OCI-LY7 (cell line): Measurements from ENCODE around the gene WDR86. TPM values are rescaled to one million over a fixed set of nuclear protein-coding genes. Genes with fewer than 3 reads are reported as not detected.

ENCODE experiments used
- BruUV-seq: library from RNA; stranded (reverse); fragments of 400-500 nt; replicated peaks from 2 replicates; lab custom pipeline; 2021; lab: Mats Ljungman, UMichigan
- CTCF ChIA-PET: fragments of 300-600 bp; sonication (Branson Sonifier 250); formaldehyde crosslinking; loops from one replicate; lab custom pipeline; 2022; ENCODE audit warnings: antibody characterized with exemption; ENCODE audit not compliant: unreplicated experiment; lab: Charles Lee
- POLR2A ChIA-PET: fragments of 300-600 bp; sonication (Branson Sonifier 250); formaldehyde crosslinking; loops from one replicate; lab custom pipeline; 2022; ENCODE audit warnings: antibody characterized with exemption; lab: Charles Lee
- DNase-seq: peaks from one replicate; pipeline ENCODE4 v3.0.0-alpha.2; 2015; ENCODE audit warnings: low spot score
- H2AFZ ChIP-seq: fragments of 200-600 bp; sonication (generic), shearing (Covaris generic); 2 replicates; pipeline ENCODE4 v1.6.1; 2014; ENCODE audit warnings: mild to moderate bottlenecking, antibody characterized with exemption, low read length, moderate library complexity
- H3K27ac ChIP-seq: fragments of 200-600 bp; sonication (generic); 2 replicates; pipeline ENCODE4 v1.5.1; 2014; ENCODE audit warnings: mixed run types, low read depth, mild to moderate bottlenecking, moderate library complexity, low read length, inconsistent platforms; ENCODE audit not compliant: poor library complexity, severe bottlenecking
- H3K36me3 ChIP-seq: fragments of 200-600 bp; sonication (generic); 2 replicates; pipeline ENCODE4 v1.6.1; 2014; ENCODE audit warnings: mild to moderate bottlenecking, antibody characterized with exemption, low read length, moderate library complexity, mixed read lengths; ENCODE audit not compliant: insufficient read depth
- H3K4me1 ChIP-seq: fragments of 200-600 bp; sonication (generic); 2 replicates; pipeline ENCODE4 v1.5.1; 2014; ENCODE audit warnings: mild to moderate bottlenecking, low read length; ENCODE audit not compliant: insufficient read depth, poor library complexity, severe bottlenecking
- H3K4me2 ChIP-seq: fragments of 200-600 bp; sonication (generic); 2 replicates; pipeline ENCODE4 v1.6.1; 2014; ENCODE audit warnings: mild to moderate bottlenecking, low read length
- H3K4me3 ChIP-seq: fragments of 200-600 bp; sonication (generic); 2 replicates; pipeline ENCODE4 v1.5.1; 2014; ENCODE audit warnings: mild to moderate bottlenecking, low read depth, low read length; ENCODE audit not compliant: poor library complexity, severe bottlenecking
- H3K79me2 ChIP-seq: fragments of 200-600 bp; sonication (generic); 2 replicates; pipeline ENCODE4 v1.6.1; 2016; ENCODE audit warnings: low read depth, mild to moderate bottlenecking, low read length, moderate library complexity, mixed read lengths; ENCODE audit not compliant: insufficient read depth
- H3K9me2 ChIP-seq: fragments of 200-600 bp; sonication (generic); 2 replicates; pipeline ENCODE4 v1.6.1; 2016; ENCODE audit warnings: mild to moderate bottlenecking, low read length, mixed read lengths; ENCODE audit not compliant: insufficient read depth
- H3K9me3 ChIP-seq: fragments of 200-600 bp; sonication (generic); 2 replicates; pipeline ENCODE4 v1.6.1; 2014; ENCODE audit warnings: mild to moderate bottlenecking, mixed run types, low read length, mixed read lengths
- H4K20me1 ChIP-seq: fragments of 200-600 bp; sonication (generic); 2 replicates; pipeline ENCODE4 v1.6.1; 2014; ENCODE audit warnings: mild to moderate bottlenecking, antibody characterized with exemption, low read length, moderate library complexity, mixed read lengths; ENCODE audit not compliant: insufficient read depth
- CTCF ChIP-seq: fragments of 200-600 bp; sonication (generic); conservative IDR thresholded peaks from 2 replicates; pipeline ENCODE4 v1.5.1; 2014; ENCODE audit warnings: mild to moderate bottlenecking, antibody characterized with exemption, low read length, moderate library complexity, mixed read lengths
- EZH2phosphoT487 ChIP-seq: fragments of 200-600 bp; sonication (generic); IDR thresholded peaks from 2 replicates; pipeline ENCODE4 v1.6.1; 2018; ENCODE audit warnings: low read depth, borderline replicate concordance, mild to moderate bottlenecking, mixed run types, antibody characterized with exemption, low read length, moderate library complexity, mixed read lengths
- intact Hi-C: fragments of 100-400 bp; cut with micrococcal nuclease; formaldehyde crosslinking; loops from one replicate; pipeline ENCODE4 v1.10.0; 2022; ENCODE audit not compliant: unreplicated experiment
- total RNA-seq, 2 experiments: library from RNA; depleted of rRNA in 1 of 2; stranded (reverse); fragments of >200 nt in 1 of 2; shearing (Covaris generic) in 1 of 2; gene quantifications; 2 replicates each; pipeline ENCODE4 v1.2.3, GENCODE V29; 2014 to 2022

Gene WDR86
- total RNA-seq, 2 experiments from 2014 or later = 0.44 to 0.51 TPM

GRCh38 chr7:151423936-151424335 is 14.1 kb upstream of the WDR86 start:
- CTCF ChIA-PET = no interaction called here
- Histone ChIP-seq H3K36me3 (no peaks in the 10 kb centered on the region), H3K4me1 (no peaks in the 10 kb centered on the region), H3K9me2 (no peaks in the 10 kb centered on the region), H3K4me2 (no peak overlapping the region), H3K4me3 (no peak overlapping the region), H4K20me1 (no peaks in the 10 kb centered on the region), H2AFZ (no peak overlapping the region), H3K79me2 (no peaks in the 10 kb centered on the region), H3K9me3 (no peaks in the 10 kb centered on the region), H3K27ac (no peak overlapping the region)
- no peak for DNase-seq
- no TSS peak for BruUV-seq
- TF ChIP-seq EZH2phosphoT487 (no peak), CTCF (no peak)
- POLR2A ChIA-PET = interaction anchor here (0.8 kb wide), 1 partner anchor 13 kb away, joined by 3 read pairs; no protein-coding TSS in a partner anchor
- intact Hi-C loops = no loop called here

GRCh38 chr7:151423226-151423625 is 13.4 kb upstream of the WDR86 start:
- H3K27ac ChIP-seq = no peak overlapping the region
- intact Hi-C loops = no loop called here
- TF ChIP-seq EZH2phosphoT487 = no peak
- no peaks in the 10 kb centered on the region for H3K9me2 ChIP-seq
- H3K4me3 ChIP-seq = no peak overlapping the region
- no peaks in the 10 kb centered on the region for H3K9me3 ChIP-seq
- ChIA-PET POLR2A (interaction anchor here (0.7 to 0.8 kb wide), 2 partner anchors 14 to 596 kb away, joined by 3 read pairs; no protein-coding TSS in a partner anchor), CTCF (no interaction called here)
- no TSS peak for BruUV-seq
- no peaks in the 10 kb centered on the region for H4K20me1 ChIP-seq
- H3K4me1 ChIP-seq = no peaks in the 10 kb centered on the region
- no peak overlapping the region for H2AFZ ChIP-seq
- no peak overlapping the region for H3K4me2 ChIP-seq
- no peaks in the 10 kb centered on the region for H3K36me3 ChIP-seq
- no peak for DNase-seq
- H3K79me2 ChIP-seq = no peaks in the 10 kb centered on the region

GRCh38 chr7:151422212-151422611 is 12.4 kb upstream of the WDR86 start:
- Histone ChIP-seq H3K27ac (no peak overlapping the region), H3K4me3 (no peak overlapping the region), H3K36me3 (no peaks in the 10 kb centered on the region), H3K4me2 (no peak overlapping the region), H3K4me1 (no peaks in the 10 kb centered on the region), H3K9me2 (no peaks in the 10 kb centered on the region), H4K20me1 (no peaks in the 10 kb centered on the region), H2AFZ (no peak overlapping the region), H3K9me3 (no peaks in the 10 kb centered on the region), H3K79me2 (no peaks in the 10 kb centered on the region)
- TF ChIP-seq EZH2phosphoT487 = no peak
- TF ChIP-seq CTCF = no peak
- intact Hi-C loops = no loop called here
- ChIA-PET CTCF (no interaction called here), POLR2A (no interaction called here)
- no peak for DNase-seq
- BruUV-seq = no TSS peak
